GM21717 (cell line): ENCODE data around the gene GUCD1.

ENCODE experiments used
- ATAC-seq: cut with Tn5 transposase; IDR thresholded peaks from one replicate; pipeline ENCODE4 v1.9.1; 2021; ENCODE audit warnings: mild to moderate bottlenecking, moderate library complexity; ENCODE audit not compliant: unreplicated experiment

Gene GUCD1

DNA sequence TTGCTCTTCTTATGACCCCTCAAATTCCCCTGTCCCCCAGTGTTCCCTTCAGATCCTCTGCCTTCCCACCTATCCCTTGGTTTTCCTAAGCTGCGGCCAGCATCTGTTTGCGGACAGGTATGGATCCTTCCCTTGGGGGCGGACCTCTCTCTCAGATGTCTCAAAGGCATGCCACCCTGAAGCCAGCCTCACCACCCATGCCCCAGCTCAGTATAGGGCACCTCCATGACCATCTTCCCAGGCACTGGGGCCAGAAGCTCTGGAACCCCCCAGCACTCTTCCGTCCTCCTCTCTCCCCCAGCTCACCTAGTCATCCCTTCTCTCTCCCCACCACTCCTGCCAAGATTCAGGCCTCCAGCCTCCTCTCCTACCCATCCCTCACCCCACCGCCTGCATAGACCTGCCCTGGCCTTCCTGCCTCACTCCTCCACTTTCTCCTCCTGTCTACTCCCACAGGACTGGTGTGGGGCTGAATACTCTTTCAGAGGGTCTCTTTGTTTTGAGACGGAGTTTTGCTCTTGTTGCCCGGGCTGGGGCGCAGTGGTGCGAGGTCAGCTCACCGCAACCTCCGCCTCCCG, 35.7 kb upstream of the GUCD1 start:
- ATAC-seq, result no peak

GRCh38 chr22:24589518-24590030, 34.6 kb upstream of the GUCD1 start:
- ATAC-seq, result no peak

- no peak for ATAC-seq
These were observed 34.0 kb upstream of the GUCD1 start for GRCh38 chr22:24588757-24589481.

DNA sequence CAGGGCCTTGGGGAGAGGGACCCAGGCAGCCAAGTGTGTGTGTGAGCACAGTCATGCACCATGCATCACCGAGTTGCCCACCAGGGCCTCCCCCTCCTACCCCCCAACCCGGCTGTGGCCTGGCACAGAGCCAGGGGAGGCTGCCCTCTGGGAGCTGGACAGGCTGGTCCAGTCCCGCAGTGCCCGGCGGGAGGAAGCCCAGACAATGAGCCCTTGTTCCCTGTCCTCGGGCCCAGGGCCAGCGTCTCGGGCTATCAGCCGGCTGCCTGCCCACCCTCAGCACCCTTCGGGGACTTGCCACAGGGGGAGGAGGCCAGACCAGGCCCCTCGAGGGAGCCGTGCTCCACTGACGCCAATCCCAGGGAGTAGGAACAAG, 33.4 kb upstream of the GUCD1 start:
- ATAC-seq, result no peak

GRCh38 chr22:24587948-24588347, 33.0 kb upstream of the GUCD1 start:
- no peak for ATAC-seq

DNA sequence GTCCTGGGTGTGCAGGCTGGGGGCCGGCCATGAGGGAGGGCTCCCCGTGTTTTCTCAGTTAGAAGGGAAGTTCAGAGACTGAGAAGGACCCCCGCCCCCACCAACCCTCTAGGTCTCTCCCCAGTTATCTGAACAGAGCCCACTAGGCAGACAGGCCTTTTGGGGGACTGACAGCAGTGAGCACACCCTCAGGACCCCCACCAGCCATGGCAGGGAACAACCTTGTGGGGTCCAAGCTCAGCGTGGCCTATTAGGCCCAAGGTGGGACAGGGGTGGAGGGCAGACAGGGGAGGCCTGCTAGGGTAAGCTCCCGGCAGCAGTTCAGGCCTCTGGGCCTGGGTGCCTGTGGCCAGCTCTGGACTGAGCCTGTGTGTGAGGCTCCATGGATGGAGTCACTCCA, 32.3 kb upstream of the GUCD1 start:
- ATAC-seq, result no peak

- no peak for ATAC-seq
These were observed 31.1 kb upstream of the GUCD1 start for GRCh38 chr22:24585927-24586546.

- no peak for ATAC-seq
These were observed 30.5 kb upstream of the GUCD1 start for GRCh38 chr22:24585461-24585860.

GRCh38 chr22:24584871-24585411, 30.0 kb upstream of the GUCD1 start:
- ATAC-seq, result no peak

DNA sequence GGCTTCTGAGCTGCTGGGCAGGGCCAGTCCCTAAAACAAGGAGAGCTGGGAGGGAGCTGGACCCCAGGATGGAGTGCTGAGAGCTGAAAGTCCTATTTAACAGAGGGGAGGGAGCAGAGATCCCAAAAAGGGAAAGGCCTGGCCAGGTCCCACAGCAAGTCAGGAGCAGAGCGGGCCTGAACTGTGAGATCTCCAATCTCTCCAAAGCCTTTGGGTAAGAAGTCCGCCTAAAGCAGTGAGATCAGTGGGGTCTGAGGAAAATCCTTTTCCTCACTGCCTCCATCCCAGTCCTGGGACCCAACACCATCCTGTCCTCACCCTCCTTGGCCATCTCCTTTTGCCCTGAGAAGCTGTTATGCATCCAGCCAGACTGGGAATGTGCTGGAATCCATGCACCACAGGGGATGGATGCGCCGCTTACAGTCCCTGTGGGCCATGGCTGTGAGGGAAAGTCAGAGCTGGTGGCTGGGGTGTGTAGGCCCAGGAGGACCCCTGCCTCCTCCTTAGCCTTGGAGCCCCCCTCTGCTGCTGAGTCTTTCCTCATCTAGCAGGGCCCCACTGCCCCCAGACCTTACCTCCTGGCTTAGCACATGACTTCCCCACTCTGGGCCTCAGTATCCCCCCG, 29.3 kb upstream of the GUCD1 start:
- no peak for ATAC-seq

GRCh38 chr22:24583221-24584165, 28.6 kb upstream of the GUCD1 start:
- ATAC-seq, result no peak

GRCh38 chr22:24582056-24582814, 27.3 kb upstream of the GUCD1 start:
- ATAC-seq, result no peak

GRCh38 chr22:24580276-24580675, 25.3 kb upstream of the GUCD1 start:
- ATAC-seq, result no peak

DNA sequence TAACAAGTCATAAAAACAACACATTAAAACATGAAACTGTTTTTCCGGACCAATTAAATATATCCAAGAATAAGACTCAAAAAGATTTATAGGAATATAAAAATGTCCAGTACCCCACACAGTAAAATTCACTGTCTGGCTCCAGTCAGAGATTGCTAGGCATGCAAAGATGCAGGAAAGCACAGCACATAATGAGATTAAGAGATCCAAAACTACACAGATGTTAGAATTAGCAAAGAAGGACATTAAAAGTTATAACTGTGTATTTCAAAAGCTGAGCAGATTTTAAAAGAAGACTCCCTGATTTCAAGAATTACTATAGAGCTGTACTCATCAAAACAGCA, 24.3 kb upstream of the GUCD1 start:
- ATAC-seq, result no peak

DNA sequence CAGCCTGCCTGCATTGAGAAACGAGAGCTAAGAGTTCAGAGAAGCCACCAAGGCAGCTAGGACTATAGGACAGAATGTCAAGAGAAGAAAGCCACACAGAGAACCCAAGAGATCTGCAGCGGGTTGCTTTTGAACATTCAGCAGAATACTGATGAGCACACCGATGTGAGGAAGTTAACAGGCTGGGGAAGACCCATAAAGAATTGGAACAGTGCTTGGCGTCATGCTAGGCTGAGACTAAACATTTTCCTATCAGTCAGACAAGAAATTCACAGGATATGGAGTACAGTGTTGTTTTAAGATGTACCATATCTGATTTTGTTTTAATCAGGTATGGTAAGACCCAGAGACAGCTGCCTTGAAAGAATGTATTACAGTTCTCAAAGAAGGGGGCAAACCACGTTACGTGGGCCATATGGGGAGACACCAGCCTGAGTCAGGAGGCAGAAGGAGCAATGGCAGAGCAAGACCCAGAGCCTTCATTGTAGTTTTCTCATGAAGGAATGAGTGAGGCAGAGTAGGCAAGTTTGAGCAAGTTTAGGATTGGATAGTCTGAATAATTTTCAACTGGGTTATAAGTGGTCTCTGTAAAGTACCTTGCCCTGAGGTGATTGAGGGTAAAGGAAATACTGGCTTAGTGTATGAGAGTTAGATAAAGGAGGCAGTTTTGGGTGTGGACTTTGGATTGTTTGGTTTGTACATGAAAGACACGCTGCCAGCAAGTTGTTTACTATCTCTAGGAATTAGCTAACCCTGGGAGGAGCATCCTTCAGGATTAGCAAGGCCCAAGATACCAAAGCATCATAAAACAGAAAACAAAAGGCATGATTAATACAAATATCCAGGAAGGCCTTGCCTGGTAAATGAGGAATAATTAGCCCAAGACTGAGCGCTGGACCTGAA, 23.7 kb upstream of the GUCD1 start:
- no peak for ATAC-seq

- ATAC-seq, result no peak
These were observed 21.8 kb upstream of the GUCD1 start for GRCh38 chr22:24576778-24577177.

GRCh38 chr22:24571266-24571665, 16.3 kb upstream of the GUCD1 start:
- no peak for ATAC-seq

DNA sequence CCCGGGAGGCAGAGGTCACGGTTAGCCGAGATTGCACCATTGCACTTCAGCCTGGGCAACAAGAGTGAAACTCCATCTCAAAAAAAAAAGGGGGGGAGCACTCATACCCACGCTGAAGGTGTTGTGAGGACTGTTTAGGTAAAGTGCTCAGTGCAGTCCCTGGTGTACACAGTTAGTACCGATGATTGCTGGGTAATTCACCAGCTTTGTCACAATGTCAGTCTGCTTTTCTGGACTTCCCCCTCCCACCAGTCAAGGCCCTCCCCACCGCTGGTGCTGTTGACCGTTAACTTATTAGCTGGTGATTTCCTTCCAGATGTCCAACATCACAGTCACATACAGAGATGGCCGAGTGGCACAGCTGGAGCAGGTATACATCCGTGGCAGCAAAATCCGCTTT, 12.7 kb upstream of the GUCD1 start:
- no peak for ATAC-seq
